ENCODE measurements around the gene ATP8B1. TPM values are rescaled to one million over a fixed set of nuclear protein-coding genes. Genes with fewer than 3 reads are reported as not detected.

Gene ATP8B1
- total and polyA plus RNA-seq, 2 of the 4 experiments (the other 2 are of a cell fraction): 64.3 to 136 TPM

DNA sequence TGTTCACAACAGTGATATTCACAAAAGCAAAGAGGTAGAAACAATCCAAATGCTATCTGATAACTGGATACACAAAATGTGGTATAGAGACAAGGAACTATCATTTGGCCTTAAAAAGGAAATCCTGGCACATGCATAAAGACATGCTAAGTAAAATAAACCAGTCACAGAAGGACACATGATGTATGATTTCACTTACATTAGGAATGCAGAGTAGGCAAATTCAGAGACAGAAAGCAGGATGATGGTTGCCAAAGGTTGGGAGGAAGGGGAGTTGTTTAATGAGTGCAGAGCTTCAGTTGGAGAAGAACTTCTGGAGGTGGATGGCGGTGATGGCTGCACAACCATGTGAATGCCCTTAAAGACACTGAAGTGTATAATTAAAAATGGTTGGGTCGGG lies 38.1 kb downstream of the ATP8B1 start:
- intact Hi-C loops (cut with micrococcal nuclease) (no loop called here), in situ Hi-C loops (cut with MboI; ENCODE audit: low sequenced_read_pairs) (no loop called here), dilution Hi-C loops (cut with HindIII; ENCODE audit: low sequenced_read_pairs, unreplicated experiment) (no loop called here)
- ATAC-seq (ENCODE audit: low read depth): peak; percentile 28; the same call in 1 of the 2 replicates
- CTCF ChIA-PET: no interaction called here
- peak; percentile 28 for DNase-seq
- Histone ChIP-seq H3K56ac (ENCODE audit: extremely low read depth, insufficient read depth, low read length) (no peak overlapping the region), H4K20me1 (ENCODE audit: insufficient read depth, low read length) (peaks cover 59% of the 10 kb centered on the region), H3K9me1 (ENCODE audit: insufficient read depth, low read length) (peaks cover 29% of the 10 kb centered on the region), H3K9me3 (ENCODE audit: control insufficient read depth, insufficient read depth, low read length) (no peaks in the 10 kb centered on the region), H3K14ac (replicated peaks; ENCODE audit: low read depth, low read length) (no peak overlapping the region), H2AK5ac (ENCODE audit: low read depth, low read length) (no peak overlapping the region), H3K4me1 (ENCODE audit: control insufficient read depth, insufficient read depth, low read length) (peaks cover 9% of the 10 kb centered on the region), H2AK9ac (replicated peaks; ENCODE audit: low read depth, low read length, poor library complexity) (no peak overlapping the region), H4K8ac (ENCODE audit: low read depth in 2 of 2, low read length in 2 of 2) (no peak overlapping the region), H3K27me3 (ENCODE audit: control insufficient read depth, insufficient read depth, low read length) (no peaks in the 10 kb centered on the region), H3K4me2 (ENCODE audit: low read depth, low read length) (no peak overlapping the region), H3K9ac (ENCODE audit: low read depth, low read length) (no peak overlapping the region), H2BK15ac (ENCODE audit: low read depth, low read length) (no peak overlapping the region), H3K4ac (ENCODE audit: low read depth, low read length) (0 out of 2 replicates have a peak overlapping the region, but pooled peaks have one; percentile 16), H4K91ac (ENCODE audit: insufficient read depth, low read depth, low read length) (no peak overlapping the region), H3K27ac (ENCODE audit: insufficient read depth, low read length) (no peak overlapping the region), H3K79me1 (ENCODE audit: low read depth in 1 of 2, low read length in 2 of 2) (peaks cover 40 to 78% of the 10 kb centered on the region in 2 experiments), H4K5ac (ENCODE audit: low read depth, low read length) (no peak overlapping the region), H2BK120ac (ENCODE audit: low read depth, low read length) (no peak overlapping the region), H3K4me3 (ENCODE audit: insufficient read depth, low read depth, low read length) (no peak overlapping the region), H2BK5ac (ENCODE audit: low read depth, low read length, poor library complexity, severe bottlenecking) (no peak overlapping the region), H3K18ac (ENCODE audit: low read depth, low read length) (no peak overlapping the region), H2AFZ (replicated peaks; ENCODE audit: low read length, poor library complexity) (no peak overlapping the region), H2BK20ac (ENCODE audit: low read depth, low read length) (no peak overlapping the region), H3K23ac (ENCODE audit: low read depth, low read length) (no peak overlapping the region), H3K36me3 (ENCODE audit: control insufficient read depth, insufficient read depth, low read length) (peaks cover 9% of the 10 kb centered on the region; the same call in 1 of the 2 replicates)
- WGBS, 2 experiments (ENCODE audit: extremely low coverage in 2 of 2, insufficient read length in 1 of 2): no CpG with 5 or more reads among the region's 2 CpGs
- BruUV-seq (replicated peaks): no TSS peak
- POLR2A ChIA-PET (ENCODE audit: unreplicated experiment): no interaction called here
- TF ChIP-seq MAFK (IDR thresholded peaks at IDR 0.05; ENCODE audit: low read depth, low read length) (peak; percentile 67), CHD1 (IDR thresholded peaks at IDR 0.05; ENCODE audit: low read depth, low read length) (no peak), SMC3 (IDR thresholded peaks at IDR 0.05; ENCODE audit: low read depth, low read length) (no peak), RFX5 (IDR thresholded peaks at IDR 0.05; ENCODE audit: low read depth, low read length) (no peak), POLR2A (IDR thresholded peaks at IDR 0.05; ENCODE audit: low read depth, low read length) (no peak)
- TF ChIP-seq, protein P1, sequence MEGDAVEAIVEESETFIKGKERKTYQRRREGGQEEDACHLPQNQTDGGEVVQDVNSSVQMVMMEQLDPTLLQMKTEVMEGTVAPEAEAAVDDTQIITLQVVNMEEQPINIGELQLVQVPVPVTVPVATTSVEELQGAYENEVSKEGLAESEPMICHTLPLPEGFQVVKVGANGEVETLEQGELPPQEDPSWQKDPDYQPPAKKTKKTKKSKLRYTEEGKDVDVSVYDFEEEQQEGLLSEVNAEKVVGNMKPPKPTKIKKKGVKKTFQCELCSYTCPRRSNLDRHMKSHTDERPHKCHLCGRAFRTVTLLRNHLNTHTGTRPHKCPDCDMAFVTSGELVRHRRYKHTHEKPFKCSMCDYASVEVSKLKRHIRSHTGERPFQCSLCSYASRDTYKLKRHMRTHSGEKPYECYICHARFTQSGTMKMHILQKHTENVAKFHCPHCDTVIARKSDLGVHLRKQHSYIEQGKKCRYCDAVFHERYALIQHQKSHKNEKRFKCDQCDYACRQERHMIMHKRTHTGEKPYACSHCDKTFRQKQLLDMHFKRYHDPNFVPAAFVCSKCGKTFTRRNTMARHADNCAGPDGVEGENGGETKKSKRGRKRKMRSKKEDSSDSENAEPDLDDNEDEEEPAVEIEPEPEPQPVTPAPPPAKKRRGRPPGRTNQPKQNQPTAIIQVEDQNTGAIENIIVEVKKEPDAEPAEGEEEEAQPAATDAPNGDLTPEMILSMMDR (conservative IDR thresholded peaks at IDR 0.05; ENCODE audit: low read depth, low read length): no peak
